ENCODE data around the gene PPP3R1. TPM values are rescaled to one million over a fixed set of nuclear protein-coding genes. Genes with fewer than 3 reads are reported as not detected.

Gene PPP3R1
- total and polyA plus RNA-seq, 9 of the 15 experiments (the other 6 are each of a cell fraction or from before 2014, with no cell fraction given), result 3.7 to 70.0 (median 24.8) TPM

- no peak for TF ChIP-seq PTTG1 (tag; IDR thresholded peaks at IDR 0.05; ENCODE audit: low read depth)
- TF ChIP-seq ZNF347 (CRISPR knock-in tag; IDR thresholded peaks at IDR 0.05; ENCODE audit: low read depth), result no peak
- no peak for TF ChIP-seq FOXO4 (CRISPR knock-in tag; IDR thresholded peaks at IDR 0.05)
- no peak for TF ChIP-seq STAG1 (CRISPR knock-in tag; IDR thresholded peaks at IDR 0.05; ENCODE audit: borderline replicate concordance)
- no peak for TF ChIP-seq SFPQ (IDR thresholded peaks at IDR 0.05; ENCODE audit: low read depth, low read length)
- no peak for TF ChIP-seq MCM3 (IDR thresholded peaks at IDR 0.05)
- TF ChIP-seq CHD2 (IDR thresholded peaks at IDR 0.05; ENCODE audit: low read depth, low read length), result no peak
- TF ChIP-seq HCFC1 (IDR thresholded peaks at IDR 0.05; ENCODE audit: low read depth, low read length), result no peak
- TF ChIP-seq CAMTA2 (CRISPR knock-in tag; conservative IDR thresholded peaks at IDR 0.05), result no peak
- TF ChIP-seq FOSL1 (tag; conservative IDR thresholded peaks at IDR 0.05), result peak; percentile 71
- TF ChIP-seq LCOR (CRISPR knock-in tag; IDR thresholded peaks at IDR 0.05), result no peak; the same call in 1 of the 2 replicates
- no peak for TF ChIP-seq ZNF140 (CRISPR knock-in tag; IDR thresholded peaks at IDR 0.05)
- no peak for TF ChIP-seq FOS (IDR thresholded peaks at IDR 0.05; ENCODE audit: extremely low read depth, insufficient read length)
- TF ChIP-seq EHMT2 (IDR thresholded peaks at IDR 0.05), result no peak
- no peak for TF ChIP-seq CREM (IDR thresholded peaks at IDR 0.05; ENCODE audit: low read depth)
- TF ChIP-seq ZZZ3 (IDR thresholded peaks at IDR 0.05), result no peak
- no peak for TF ChIP-seq CBX8 (IDR thresholded peaks at IDR 0.05; ENCODE audit: borderline replicate concordance, extremely low read depth, low read depth, low read length, poor library complexity, severe bottlenecking)
- no peak for TF ChIP-seq PCBP2 (IDR thresholded peaks at IDR 0.05; ENCODE audit: low read depth, low read length, poor library complexity, severe bottlenecking)
- TF ChIP-seq ZNF311 (CRISPR knock-in tag; IDR thresholded peaks at IDR 0.05), result no peak
- no peak for TF ChIP-seq ZMIZ1 (IDR thresholded peaks at IDR 0.05; ENCODE audit: low read depth in 2 of 2, low read length in 2 of 2)
Measured at GRCh38 chr2:68287580-68288441, 35.5 kb upstream of the PPP3R1 start (continued).

Data from K562 (cell line).